Endodermal cell (in vitro differentiated cells): ENCODE data around the gene LMAN1L. TPM values are rescaled to one million over a fixed set of nuclear protein-coding genes. Genes with fewer than 3 reads are reported as not detected.

Experiments used
- DNase-seq: peaks from one replicate; pipeline ENCODE4 v3.0.0-alpha.2; 2017
- H3K27ac ChIP-seq: 2 replicates; pipeline ENCODE4 v1.5.1; 2013; ENCODE audit warnings: mild to moderate bottlenecking, low read depth, low read length, moderate library complexity
- H3K27me3 ChIP-seq: 2 replicates; pipeline ENCODE4 v1.6.1; 2013; ENCODE audit warnings: mild to moderate bottlenecking, low read length, moderate library complexity; ENCODE audit not compliant: insufficient read depth, control insufficient read depth, poor library complexity, severe bottlenecking
- H3K36me3 ChIP-seq: 2 replicates; pipeline ENCODE4 v1.7.0; 2013; ENCODE audit warnings: mild to moderate bottlenecking, low read length, moderate library complexity; ENCODE audit not compliant: control insufficient read depth, insufficient read depth
- H3K4me1 ChIP-seq: one replicate; pipeline ENCODE4 v1.7.0; 2013; ENCODE audit warnings: low read length; ENCODE audit not compliant: control insufficient read depth, insufficient read depth
- H3K4me3 ChIP-seq: 2 replicates; pipeline ENCODE4 v1.5.1; 2013; ENCODE audit warnings: mild to moderate bottlenecking, low read length, moderate library complexity
- H3K9ac ChIP-seq: 2 replicates; pipeline ENCODE4 v1.6.1; 2013; ENCODE audit warnings: mild to moderate bottlenecking, low read length, moderate library complexity; ENCODE audit not compliant: poor library complexity, severe bottlenecking; ENCODE audit errors: extremely low read depth
- H3K9me3 ChIP-seq: 2 replicates; pipeline ENCODE4 v1.6.1; 2013; ENCODE audit warnings: mild to moderate bottlenecking, low read length, moderate library complexity; ENCODE audit not compliant: control insufficient read depth
- H3K27ac Mint-ChIP-seq: 2 replicates; pipeline ENCODE4 v1.8.0; 2020; ENCODE audit warnings: mixed read lengths
- H3K27me3 Mint-ChIP-seq: 2 replicates; pipeline ENCODE4 v1.8.0; 2021; ENCODE audit warnings: mild to moderate bottlenecking, mixed read lengths; ENCODE audit not compliant: insufficient read depth
- H3K36me3 Mint-ChIP-seq: 2 replicates; pipeline ENCODE4 v1.8.0; 2020; ENCODE audit warnings: low read depth, mixed read lengths
- H3K4me1 Mint-ChIP-seq: 2 replicates; pipeline ENCODE4 v1.8.0; 2020; ENCODE audit warnings: mixed read lengths
- H3K4me3 Mint-ChIP-seq: 2 replicates; pipeline ENCODE4 v1.8.0; 2020; ENCODE audit warnings: mild to moderate bottlenecking, moderate library complexity, mixed read lengths
- H3K9me3 Mint-ChIP-seq: 2 replicates; pipeline ENCODE4 v1.8.0; 2020; ENCODE audit warnings: mild to moderate bottlenecking, mixed read lengths
- WGBS, 2 experiments: methylation state at CpG; one replicate each; pipeline versions ENCODE4 v1.1.5 to v1.1.7; 2013; ENCODE audit warnings: missing lambda C conversion rate in 2 of 2, mixed read lengths in 1 of 2; ENCODE audit not compliant: insufficient coverage in 1 of 2, insufficient read length in 1 of 2; 5-methylcytosine and 5-hydroxymethylcytosine counted together
- total RNA-seq, 2 donors: library from RNA; stranded (reverse); fragmentation: NEBNext Ultra II Directional in 1 of 2; extraction: Animal tissue kit (Norgen Biotek cat#: 25700) in 1 of 2; gene quantifications; 2 replicates in 1 of 2; 3 replicates in 1 of 2; pipeline ENCODE4 v1.2.1, GENCODE V29; 2021
- TF ChIP-seq, protein P1 (sequence below): fragments of 200-600 bp; sonication (generic); conservative IDR thresholded peaks from 2 replicates; pipeline ENCODE4 v1.5.0; 2021; ENCODE audit warnings: antibody characterized with exemption, mild to moderate bottlenecking

LMAN1L gene
- total RNA-seq, 2 donors from 2014 or later = not detected

DNA sequence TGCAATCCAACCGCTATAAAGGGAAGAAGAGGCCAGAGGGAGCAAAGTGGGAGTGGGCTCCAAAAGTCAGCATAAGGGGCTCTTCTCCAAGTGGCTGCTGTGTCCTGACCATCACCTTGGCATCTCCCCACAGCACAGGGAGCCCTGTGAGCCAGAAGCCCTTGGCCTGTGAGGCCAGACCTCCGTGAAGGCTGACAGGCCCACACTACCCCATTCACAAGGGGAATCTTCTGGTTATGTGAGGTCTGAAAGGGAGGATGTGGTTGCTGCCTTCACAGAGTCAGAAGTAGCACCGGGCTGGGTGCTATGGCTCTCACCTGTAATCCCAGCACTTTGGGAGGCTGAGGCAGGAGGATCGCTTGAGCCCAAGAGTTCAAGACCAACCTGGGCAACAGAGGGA, 32.9 kb downstream of the LMAN1L start:
- Mint-ChIP-seq H3K27ac (no peak overlapping the region), H3K9me3 (no peaks in the 10 kb centered on the region), H3K4me3 (no peak overlapping the region), H3K27me3 (no peaks in the 10 kb centered on the region), H3K36me3 (peaks cover 45% of the 10 kb centered on the region), H3K4me1 (peaks cover 20% of the 10 kb centered on the region)
- no peak overlapping the region for H3K27ac ChIP-seq
- TF ChIP-seq, protein P1, sequence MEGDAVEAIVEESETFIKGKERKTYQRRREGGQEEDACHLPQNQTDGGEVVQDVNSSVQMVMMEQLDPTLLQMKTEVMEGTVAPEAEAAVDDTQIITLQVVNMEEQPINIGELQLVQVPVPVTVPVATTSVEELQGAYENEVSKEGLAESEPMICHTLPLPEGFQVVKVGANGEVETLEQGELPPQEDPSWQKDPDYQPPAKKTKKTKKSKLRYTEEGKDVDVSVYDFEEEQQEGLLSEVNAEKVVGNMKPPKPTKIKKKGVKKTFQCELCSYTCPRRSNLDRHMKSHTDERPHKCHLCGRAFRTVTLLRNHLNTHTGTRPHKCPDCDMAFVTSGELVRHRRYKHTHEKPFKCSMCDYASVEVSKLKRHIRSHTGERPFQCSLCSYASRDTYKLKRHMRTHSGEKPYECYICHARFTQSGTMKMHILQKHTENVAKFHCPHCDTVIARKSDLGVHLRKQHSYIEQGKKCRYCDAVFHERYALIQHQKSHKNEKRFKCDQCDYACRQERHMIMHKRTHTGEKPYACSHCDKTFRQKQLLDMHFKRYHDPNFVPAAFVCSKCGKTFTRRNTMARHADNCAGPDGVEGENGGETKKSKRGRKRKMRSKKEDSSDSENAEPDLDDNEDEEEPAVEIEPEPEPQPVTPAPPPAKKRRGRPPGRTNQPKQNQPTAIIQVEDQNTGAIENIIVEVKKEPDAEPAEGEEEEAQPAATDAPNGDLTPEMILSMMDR = no peak
- no peaks in the 10 kb centered on the region for H3K27me3 ChIP-seq
- H3K9ac ChIP-seq = no peak overlapping the region
- 96 to 100% methylated on average over 3 of the region's 4 CpGs for WGBS, 2 experiments
- no peak overlapping the region for H3K4me3 ChIP-seq
- no peak for DNase-seq
- H3K36me3 ChIP-seq = peaks cover 16% of the 10 kb centered on the region
- H3K9me3 ChIP-seq = no peaks in the 10 kb centered on the region
- H3K4me1 ChIP-seq = no peaks in the 10 kb centered on the region

- TF ChIP-seq, protein P1 = no peak
- Mint-ChIP-seq H3K36me3 (peaks cover 49% of the 10 kb centered on the region), H3K4me1 (peaks cover 9% of the 10 kb centered on the region), H3K4me3 (no peak overlapping the region), H3K27ac (no peak overlapping the region), H3K27me3 (no peaks in the 10 kb centered on the region), H3K9me3 (no peaks in the 10 kb centered on the region)
- 80 to 94% methylated on average over 1 to 3 of the region's 3 CpGs for WGBS, 2 experiments
- no peak for DNase-seq
- H3K4me1 ChIP-seq = no peaks in the 10 kb centered on the region
- no peaks in the 10 kb centered on the region for H3K9me3 ChIP-seq
- H3K9ac ChIP-seq = no peak overlapping the region
- no peak overlapping the region for H3K27ac ChIP-seq
- peaks cover 27% of the 10 kb centered on the region for H3K36me3 ChIP-seq
- H3K4me3 ChIP-seq = no peak overlapping the region
- H3K27me3 ChIP-seq = no peaks in the 10 kb centered on the region
These were observed 34.8 kb downstream of the LMAN1L start for GRCh38 chr15:74847432-74847831.

GRCh38 chr15:74850393-74850792, 37.8 kb downstream of the LMAN1L start:
- TF ChIP-seq, protein P1 = no peak
- no peak overlapping the region for H3K27ac ChIP-seq
- H3K4me3 Mint-ChIP-seq = no peak overlapping the region
- H3K27me3 Mint-ChIP-seq = no peaks in the 10 kb centered on the region
- no peaks in the 10 kb centered on the region for H3K4me1 ChIP-seq
- H3K9me3 Mint-ChIP-seq = no peaks in the 10 kb centered on the region
- no peak overlapping the region for H3K4me3 ChIP-seq
- H3K36me3 Mint-ChIP-seq = peaks cover 47% of the 10 kb centered on the region
- no peak overlapping the region for H3K27ac Mint-ChIP-seq
- no peaks in the 10 kb centered on the region for H3K9me3 ChIP-seq
- no peaks in the 10 kb centered on the region for H3K4me1 Mint-ChIP-seq
- H3K9ac ChIP-seq = no peak overlapping the region
- no peak for DNase-seq
- H3K27me3 ChIP-seq = no peaks in the 10 kb centered on the region
- H3K36me3 ChIP-seq = peaks cover 37% of the 10 kb centered on the region
- 86 to 93% methylated on average over 3 to 4 of the region's 4 CpGs for WGBS, 2 experiments
